Transverse colon (tissue), 4 donors: ENCODE measurements around the gene AP1B1. TPM values are rescaled to one million over a fixed set of nuclear protein-coding genes. Genes with fewer than 3 reads are reported as not detected.

ENCODE experiments used
- DNase-seq: peaks from one replicate; pipeline ENCODE4 v3.0.0-alpha.2; 2019
- H3K27ac ChIP-seq, 4 donors: fragments of 200-600 bp; sonication (generic); 2 replicates each; pipeline ENCODE4 v1.5.1; 2016 to 2018; ENCODE audit warnings: inconsistent platforms in 4 of 4
- H3K27me3 ChIP-seq: fragments of 200-600 bp; sonication (generic); 2 replicates; pipeline ENCODE4 v1.5.1; 2017; ENCODE audit warnings: inconsistent platforms
- H3K36me3 ChIP-seq, 4 donors: fragments of 200-600 bp; sonication (generic); 2 replicates each; pipeline ENCODE4 v1.5.1; 2017 to 2019; ENCODE audit warnings: inconsistent platforms in 4 of 4
- H3K4me1 ChIP-seq, 4 donors: fragments of 200-600 bp; sonication (generic); 2 replicates each; pipeline ENCODE4 v1.5.1; 2017 to 2020; ENCODE audit warnings: inconsistent platforms in 4 of 4
- H3K4me3 ChIP-seq, 4 donors: fragments of 200-600 bp; sonication (generic); 1 replicate in 1 of 4; 2 replicates in 3 of 4; pipeline versions ENCODE4 v1.5.1 to v1.6.1; 2017 to 2019; ENCODE audit warnings: inconsistent platforms in 4 of 4
- H3K9me3 ChIP-seq, 2 donors: fragments of 200-600 bp; sonication (generic); 2 replicates each; pipeline ENCODE4 v1.5.1; 2017 to 2019; ENCODE audit warnings: inconsistent platforms in 2 of 2
- EP300 ChIP-seq: sonication (generic); formaldehyde crosslinking; IDR thresholded peaks from one replicate; pipeline ENCODE4 v1.6.1; 2017; ENCODE audit warnings: antibody characterized with exemption, low read depth
- POLR2A ChIP-seq: fragments of 450-650 bp; IDR thresholded peaks from one replicate; pipeline ENCODE4 v1.6.1; 2016; ENCODE audit warnings: antibody characterized with exemption, mild to moderate bottlenecking, moderate library complexity
- POLR2AphosphoS5 ChIP-seq, 3 donors: sonication (generic); formaldehyde crosslinking; IDR thresholded peaks; one replicate each; pipeline ENCODE4 v1.6.1; 2016; ENCODE audit warnings: antibody characterized with exemption in 3 of 3
- WGBS, 2 donors: methylation state at CpG; one replicate each; pipeline ENCODE4 v1.1.5; 2018; ENCODE audit warnings: low coverage in 1 of 2; 5-methylcytosine and 5-hydroxymethylcytosine counted together
- in situ Hi-C, 4 donors: fragments of 200-750 bp; cut with MboI; loops; one replicate each; pipeline versions ENCODE4 v1.15.0 to v1.15.1; 2017; ENCODE audit warnings: low sequenced_read_pairs in 3 of 4, low pct_ligation_motif_present in 1 of 4, low pct_unique_long_range_greater_than_20kb in 1 of 4
- intact Hi-C: fragments of 100-400 bp; cut with DNase I; formaldehyde crosslinking; loops from one replicate; pipeline ENCODE4 v1.15.1; 2023; ENCODE audit warnings: low total_unique reads
- total RNA-seq, 4 donors: library from RNA; depleted of rRNA; stranded (reverse); fragments of >200 nt; gene quantifications; one replicate each; pipeline ENCODE4 v1.1.0, GENCODE V29; 2016
- TF ChIP-seq, protein P1 (sequence below), 5 experiments: fragments of 200-600 bp in 3 of 5; fragments of 450-650 bp in 2 of 5; sonication (generic) in 3 of 5; IDR thresholded peaks; 1 replicate in 2 of 5; 2 replicates in 3 of 5; pipeline ENCODE4 v1.5.1; 2016 to 2017; ENCODE audit warnings: antibody characterized with exemption in 5 of 5, inconsistent platforms in 3 of 5, mild to moderate bottlenecking in 2 of 5, moderate library complexity in 1 of 5

The AP1B1 gene
- total RNA-seq = 100 to 1,000 TPM in 2 of 4 donors, 10 to 100 TPM in 2; 45.6 to 107 (median 92.4) TPM

DNA sequence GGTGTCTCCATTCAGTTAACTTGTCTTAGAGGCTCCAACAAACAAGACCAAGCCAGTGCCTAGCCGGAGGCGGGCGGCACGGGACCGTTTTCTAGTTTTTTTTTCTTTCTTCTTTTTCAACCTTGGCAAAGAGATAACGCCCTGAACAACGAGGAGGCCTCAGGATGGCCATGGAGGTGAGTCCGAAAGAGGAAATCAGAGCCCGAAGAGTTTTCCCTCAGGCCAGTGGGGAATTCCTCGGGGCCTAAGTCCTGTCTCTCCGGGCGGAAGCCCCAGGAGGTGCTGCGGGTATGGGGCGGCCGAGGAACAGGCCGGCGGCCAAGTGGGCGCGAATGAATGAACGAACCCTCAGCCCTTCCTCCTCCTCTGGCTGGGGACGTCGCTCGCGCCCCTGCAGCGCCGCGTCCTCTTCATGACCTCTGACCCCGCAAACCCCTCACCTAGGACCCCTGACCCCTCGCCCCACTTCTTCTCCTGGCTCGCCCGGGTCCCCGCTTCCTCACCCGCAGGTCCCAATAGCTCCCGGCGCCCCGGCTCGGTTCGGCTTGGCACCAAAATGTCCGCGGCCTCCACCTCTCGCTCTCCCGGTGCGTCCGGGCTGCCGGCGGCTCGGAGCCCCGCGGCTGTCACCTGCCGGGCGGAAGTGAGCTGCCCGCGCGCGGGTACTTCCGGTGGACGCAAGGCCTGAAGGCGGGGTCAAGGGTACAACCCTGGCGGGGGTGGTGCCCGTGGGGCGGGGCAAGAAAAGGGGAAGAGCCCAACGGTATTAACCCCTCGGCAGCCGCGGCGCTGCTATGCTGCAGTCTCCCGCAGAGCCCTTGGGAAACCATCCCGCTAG is at the start of gene AP1B1:
Gene AP1B1 (minus strand): TSS at position 650 of the 838 bp plus-strand sequence. CDS start 21,327 bp downstream, outside the sequence.
- in situ Hi-C loops (loop anchor here in 1 of 4 donors (25.0 kb wide), 1 partner anchor 101 kb away; no protein-coding TSS in a partner anchor), intact Hi-C loops (no loop called here)
- no peaks in the 10 kb centered on the region for H3K9me3 ChIP-seq
- peaks cover 6 to 53% (median 43%) of the 10 kb centered on the region in 4 donors for H3K4me1 ChIP-seq
- peak within 1 kb of the TSS; percentile 57 to 83 (median 74) for H3K4me3 ChIP-seq
- no peaks in the 10 kb centered on the region for H3K36me3 ChIP-seq
- 1% methylated on average over 50 of the region's 68 CpGs; no CpG with 5 or more reads in 1 of the 2 donors for WGBS, 2 donors
- TF ChIP-seq, protein P1, sequence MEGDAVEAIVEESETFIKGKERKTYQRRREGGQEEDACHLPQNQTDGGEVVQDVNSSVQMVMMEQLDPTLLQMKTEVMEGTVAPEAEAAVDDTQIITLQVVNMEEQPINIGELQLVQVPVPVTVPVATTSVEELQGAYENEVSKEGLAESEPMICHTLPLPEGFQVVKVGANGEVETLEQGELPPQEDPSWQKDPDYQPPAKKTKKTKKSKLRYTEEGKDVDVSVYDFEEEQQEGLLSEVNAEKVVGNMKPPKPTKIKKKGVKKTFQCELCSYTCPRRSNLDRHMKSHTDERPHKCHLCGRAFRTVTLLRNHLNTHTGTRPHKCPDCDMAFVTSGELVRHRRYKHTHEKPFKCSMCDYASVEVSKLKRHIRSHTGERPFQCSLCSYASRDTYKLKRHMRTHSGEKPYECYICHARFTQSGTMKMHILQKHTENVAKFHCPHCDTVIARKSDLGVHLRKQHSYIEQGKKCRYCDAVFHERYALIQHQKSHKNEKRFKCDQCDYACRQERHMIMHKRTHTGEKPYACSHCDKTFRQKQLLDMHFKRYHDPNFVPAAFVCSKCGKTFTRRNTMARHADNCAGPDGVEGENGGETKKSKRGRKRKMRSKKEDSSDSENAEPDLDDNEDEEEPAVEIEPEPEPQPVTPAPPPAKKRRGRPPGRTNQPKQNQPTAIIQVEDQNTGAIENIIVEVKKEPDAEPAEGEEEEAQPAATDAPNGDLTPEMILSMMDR (IDR thresholded peaks at IDR 0.05) = peak in 1 of 5 experiments; percentile 19
- peak; percentile 83 to 92 (median 85) for TF ChIP-seq POLR2AphosphoS5 (IDR thresholded peaks at IDR 0.05)
- no peak for TF ChIP-seq EP300
- TF ChIP-seq POLR2A = peak; percentile 87
- peak; percentile 97 for DNase-seq
- H3K27ac ChIP-seq = peak within 1 kb of the TSS; percentile 83 to 93 (median 88)
- no peaks in the 10 kb centered on the region for H3K27me3 ChIP-seq

DNA sequence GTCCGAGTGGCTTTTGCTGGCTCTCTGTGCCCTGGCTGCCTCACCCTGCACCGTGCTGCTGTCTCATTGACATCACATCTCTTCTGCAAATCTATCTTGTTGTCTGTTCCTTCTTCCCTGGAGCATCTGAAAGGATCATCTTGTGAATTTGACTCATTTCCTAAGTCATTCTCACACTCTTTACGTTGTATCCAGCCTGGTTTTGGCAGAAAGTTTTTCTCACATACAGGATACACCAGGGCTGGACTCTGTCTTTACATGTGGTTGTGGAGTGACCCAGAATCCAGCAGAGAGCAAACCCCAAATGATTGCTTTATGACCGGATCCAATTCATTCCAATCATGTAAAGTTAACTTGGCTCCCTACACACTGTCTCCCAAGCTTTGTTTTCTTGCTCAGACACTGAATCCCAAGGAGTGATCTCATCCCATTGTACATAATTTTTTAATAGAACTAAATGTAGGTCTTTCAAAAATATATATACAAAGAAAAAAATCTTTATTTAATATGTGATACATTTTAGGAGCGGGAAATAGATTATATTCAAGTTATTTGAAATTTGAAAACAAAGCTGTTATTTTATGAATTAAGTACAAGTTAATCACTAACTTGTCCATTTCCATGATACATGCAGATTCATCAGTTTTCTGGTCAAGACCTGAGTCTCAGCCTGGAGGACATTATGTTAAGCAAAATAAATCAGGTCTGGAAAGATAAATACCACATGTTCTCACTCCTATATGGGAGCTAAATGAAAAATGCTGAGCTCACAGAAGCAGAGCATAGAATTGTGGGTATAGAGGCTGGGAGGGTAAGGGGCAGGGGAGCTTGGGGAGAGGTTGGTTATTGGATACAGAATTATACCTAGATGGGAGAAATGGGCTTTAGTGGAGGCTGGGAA is 47.1 kb upstream of the AP1B1 start:
- Histone ChIP-seq H3K9me3 (no peaks in the 10 kb centered on the region), H3K36me3 (no peaks in the 10 kb centered on the region), H3K4me3 (no peak overlapping the region), H3K27me3 (peaks cover 29% of the 10 kb centered on the region), H3K27ac (no peak overlapping the region), H3K4me1 (no peaks in the 10 kb centered on the region)
- in situ Hi-C loops (no loop called here), intact Hi-C loops (loop anchor here (10.0 kb wide), 1 partner anchor 1859 kb away; the partner anchor contains the start of gene PIK3IP1)
- no peak for DNase-seq
- 53 to 60% methylated on average over 5 of the region's 5 CpGs for WGBS, 2 donors
- TF ChIP-seq, protein P1 (IDR thresholded peaks at IDR 0.05) = no peak
- no peak for TF ChIP-seq POLR2A
- TF ChIP-seq EP300 = no peak
- no peak for TF ChIP-seq POLR2AphosphoS5 (IDR thresholded peaks at IDR 0.05)

DNA sequence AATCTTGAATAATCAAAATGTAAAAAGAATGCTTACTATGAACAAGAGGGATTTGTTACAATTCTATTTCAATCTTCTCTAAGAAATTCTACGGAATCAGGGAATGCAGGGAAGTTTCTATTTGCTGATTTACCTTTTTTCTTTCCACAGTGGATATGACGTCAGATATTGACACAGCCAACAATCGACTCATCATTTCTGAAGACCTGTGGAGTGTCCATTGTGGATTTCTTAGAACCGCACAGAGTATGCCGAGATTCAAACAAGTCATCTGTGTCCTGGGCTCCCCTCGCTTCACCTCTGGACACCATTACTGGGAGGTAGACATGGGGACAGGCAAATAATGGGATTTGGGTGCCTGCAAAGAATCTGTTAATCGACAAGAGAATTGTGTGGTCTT is 45.9 kb upstream of the AP1B1 start:
- intact Hi-C loops = loop anchor here (10.0 kb wide), 1 partner anchor 1861 kb away; the partner anchor contains the start of gene PIK3IP1
- H3K9me3 ChIP-seq = no peaks in the 10 kb centered on the region
- H3K4me1 ChIP-seq = no peaks in the 10 kb centered on the region
- peaks cover 38% of the 10 kb centered on the region for H3K27me3 ChIP-seq
- in situ Hi-C loops = no loop called here
- WGBS, 2 donors = 81 to 89% methylated on average over 4 to 7 of the region's 7 CpGs
- H3K27ac ChIP-seq = no peak overlapping the region
- no peaks in the 10 kb centered on the region for H3K36me3 ChIP-seq
- no peak overlapping the region for H3K4me3 ChIP-seq
- no peak for DNase-seq
- TF ChIP-seq, protein P1 (IDR thresholded peaks at IDR 0.05) = no peak
- TF ChIP-seq POLR2A (no peak), EP300 (no peak), POLR2AphosphoS5 (IDR thresholded peaks at IDR 0.05) (no peak)

DNA sequence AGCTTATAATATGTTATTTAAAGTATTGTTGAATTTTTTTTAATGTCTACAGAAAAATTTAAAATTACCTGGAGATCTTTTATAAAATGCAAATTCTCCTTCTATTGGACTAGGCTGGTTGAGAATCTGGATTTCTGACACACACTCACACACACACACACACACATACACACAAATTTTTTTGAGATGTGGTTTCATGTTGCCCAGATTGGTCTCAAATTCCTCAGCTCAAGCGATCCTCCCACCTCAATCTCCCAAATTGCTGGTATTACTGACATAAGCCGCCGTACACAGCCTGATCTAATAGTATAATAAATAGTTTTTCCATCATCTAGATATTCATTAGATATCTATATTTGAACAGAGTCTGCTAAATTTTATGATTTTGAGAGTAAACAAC is 45.5 kb upstream of the AP1B1 start:
- intact Hi-C loops = loop anchor here (10.0 kb wide), 1 partner anchor 1861 kb away; the partner anchor contains the start of gene PIK3IP1
- Histone ChIP-seq H3K4me3 (no peak overlapping the region), H3K4me1 (no peaks in the 10 kb centered on the region), H3K36me3 (no peaks in the 10 kb centered on the region), H3K27me3 (peaks cover 39% of the 10 kb centered on the region), H3K27ac (no peak overlapping the region), H3K9me3 (no peaks in the 10 kb centered on the region)
- no peak for DNase-seq
- in situ Hi-C loops = no loop called here
- TF ChIP-seq, protein P1 (IDR thresholded peaks at IDR 0.05) = no peak
- no peak for TF ChIP-seq POLR2A
- TF ChIP-seq POLR2AphosphoS5 (IDR thresholded peaks at IDR 0.05) = no peak
- no peak for TF ChIP-seq EP300
- 94 to 100% methylated on average over 3 of the region's 3 CpGs for WGBS, 2 donors
